ENCODE measurements around the gene TACC2.
A peak's percentile ranks its signal among the peaks of the same experiment; 100 is the strongest.
"Not testable (repeated sequence)": the region's sequence is repeated elsewhere in the genome, so short reads cannot be mapped to it uniquely, and the experiment has no call there.

The TACC2 gene

GRCh38 chr10:122062831-122063674 is 74.1 kb downstream of the TACC2 start:
- no peak overlapping the region for H3K4me3 ChIP-seq (ENCODE audit: extremely low read depth, insufficient read depth, low read length, poor library complexity, severe bottlenecking)
- H3K36me3 ChIP-seq (ENCODE audit: control insufficient read depth, insufficient read depth, low read length), result no peaks in the 10 kb centered on the region
- 22 to 75% methylated on average over 6 to 7 of the region's 13 CpGs for WGBS, 2 experiments (ENCODE audit: insufficient coverage in 2 of 2)
- H3K4me1 ChIP-seq (ENCODE audit: control insufficient read depth, insufficient read depth, low read length, poor library complexity, severe bottlenecking), result peaks cover 8% of the 10 kb centered on the region
- H3K27ac ChIP-seq (ENCODE audit: low read depth, low read length, severe bottlenecking), result peak overlapping the region; percentile 85
- no peaks in the 10 kb centered on the region for H3K9me3 ChIP-seq (ENCODE audit: control insufficient read depth, low read length)

GRCh38 chr10:122066337-122066939 is 77.5 kb downstream of the TACC2 start:
- not testable (repeated sequence) for H3K4me3 ChIP-seq (ENCODE audit: extremely low read depth, insufficient read depth, low read length, poor library complexity, severe bottlenecking); H3K4me1 ChIP-seq (ENCODE audit: control insufficient read depth, insufficient read depth, low read length, poor library complexity, severe bottlenecking); H3K36me3 ChIP-seq (ENCODE audit: control insufficient read depth, insufficient read depth, low read length); H3K27ac ChIP-seq (ENCODE audit: low read depth, low read length, severe bottlenecking); H3K9me3 ChIP-seq (ENCODE audit: control insufficient read depth, low read length)
- WGBS, 2 experiments (ENCODE audit: insufficient coverage in 2 of 2), result 90 to 99% methylated on average over 4 to 8 of the region's 9 CpGs

GRCh38 chr10:122068844-122069243 is 79.9 kb downstream of the TACC2 start:
- 93 to 97% methylated on average over 9 to 11 of the region's 12 CpGs for WGBS, 2 experiments (ENCODE audit: insufficient coverage in 2 of 2)
- H3K27ac ChIP-seq (ENCODE audit: low read depth, low read length, severe bottlenecking), result no peak overlapping the region
- H3K9me3 ChIP-seq (ENCODE audit: control insufficient read depth, low read length), result no peaks in the 10 kb centered on the region
- H3K4me3 ChIP-seq (ENCODE audit: extremely low read depth, insufficient read depth, low read length, poor library complexity, severe bottlenecking), result no peak overlapping the region
- H3K36me3 ChIP-seq (ENCODE audit: control insufficient read depth, insufficient read depth, low read length), result no peaks in the 10 kb centered on the region
- H3K4me1 ChIP-seq (ENCODE audit: control insufficient read depth, insufficient read depth, low read length, poor library complexity, severe bottlenecking), result no peaks in the 10 kb centered on the region

- H3K27ac ChIP-seq (ENCODE audit: low read depth, low read length, severe bottlenecking), result no peak overlapping the region
- H3K4me1 ChIP-seq (ENCODE audit: control insufficient read depth, insufficient read depth, low read length, poor library complexity, severe bottlenecking), result no peaks in the 10 kb centered on the region
- no peaks in the 10 kb centered on the region for H3K9me3 ChIP-seq (ENCODE audit: control insufficient read depth, low read length)
- 80 to 90% methylated on average over 3 to 6 of the region's 9 CpGs for WGBS, 2 experiments (ENCODE audit: insufficient coverage in 2 of 2)
- H3K36me3 ChIP-seq (ENCODE audit: control insufficient read depth, insufficient read depth, low read length), result no peaks in the 10 kb centered on the region
- H3K4me3 ChIP-seq (ENCODE audit: extremely low read depth, insufficient read depth, low read length, poor library complexity, severe bottlenecking), result no peak overlapping the region
These were observed 83.5 kb downstream of the TACC2 start for GRCh38 chr10:122072491-122072890.

- Histone ChIP-seq H3K36me3 (ENCODE audit: control insufficient read depth, insufficient read depth, low read length) (no peaks in the 10 kb centered on the region), H3K4me1 (ENCODE audit: control insufficient read depth, insufficient read depth, low read length, poor library complexity, severe bottlenecking) (no peaks in the 10 kb centered on the region), H3K9me3 (ENCODE audit: control insufficient read depth, low read length) (no peaks in the 10 kb centered on the region), H3K4me3 (ENCODE audit: extremely low read depth, insufficient read depth, low read length, poor library complexity, severe bottlenecking) (no peak overlapping the region), H3K27ac (ENCODE audit: low read depth, low read length, severe bottlenecking) (no peak overlapping the region)
- 95 to 98% methylated on average over 4 to 5 of the region's 7 CpGs for WGBS, 2 experiments (ENCODE audit: insufficient coverage in 2 of 2)
These were observed 84.5 kb downstream of the TACC2 start for GRCh38 chr10:122073508-122073907.

- H3K27ac ChIP-seq (ENCODE audit: low read depth, low read length, severe bottlenecking), result no peak overlapping the region
- no peaks in the 10 kb centered on the region for H3K9me3 ChIP-seq (ENCODE audit: control insufficient read depth, low read length)
- H3K36me3 ChIP-seq (ENCODE audit: control insufficient read depth, insufficient read depth, low read length), result no peaks in the 10 kb centered on the region
- H3K4me3 ChIP-seq (ENCODE audit: extremely low read depth, insufficient read depth, low read length, poor library complexity, severe bottlenecking), result no peak overlapping the region
- 89% methylated on average over 4 of the region's 9 CpGs; no CpG with 5 or more reads in 1 of the 2 experiments for WGBS, 2 experiments (ENCODE audit: insufficient coverage in 2 of 2)
- H3K4me1 ChIP-seq (ENCODE audit: control insufficient read depth, insufficient read depth, low read length, poor library complexity, severe bottlenecking), result no peaks in the 10 kb centered on the region
These were observed 86.2 kb downstream of the TACC2 start for GRCh38 chr10:122075171-122075570.

- not testable (repeated sequence) for H3K27ac ChIP-seq (ENCODE audit: low read depth, low read length, severe bottlenecking); H3K9me3 ChIP-seq (ENCODE audit: control insufficient read depth, low read length); H3K36me3 ChIP-seq (ENCODE audit: control insufficient read depth, insufficient read depth, low read length); H3K4me3 ChIP-seq (ENCODE audit: extremely low read depth, insufficient read depth, low read length, poor library complexity, severe bottlenecking); H3K4me1 ChIP-seq (ENCODE audit: control insufficient read depth, insufficient read depth, low read length, poor library complexity, severe bottlenecking)
- WGBS, 2 experiments (ENCODE audit: insufficient coverage in 2 of 2), result 94 to 96% methylated on average over 4 to 5 of the region's 6 CpGs
These were observed 86.9 kb downstream of the TACC2 start for GRCh38 chr10:122075876-122076275.

GRCh38 chr10:122077311-122077875 is 88.4 kb downstream of the TACC2 start:
- Histone ChIP-seq H3K36me3 (ENCODE audit: control insufficient read depth, insufficient read depth, low read length) (no peaks in the 10 kb centered on the region), H3K4me3 (ENCODE audit: extremely low read depth, insufficient read depth, low read length, poor library complexity, severe bottlenecking) (no peak overlapping the region), H3K27ac (ENCODE audit: low read depth, low read length, severe bottlenecking) (no peak overlapping the region), H3K9me3 (ENCODE audit: control insufficient read depth, low read length) (no peaks in the 10 kb centered on the region), H3K4me1 (ENCODE audit: control insufficient read depth, insufficient read depth, low read length, poor library complexity, severe bottlenecking) (no peaks in the 10 kb centered on the region)
- WGBS, 2 experiments (ENCODE audit: insufficient coverage in 2 of 2), result 93 to 94% methylated on average over 9 to 10 of the region's 10 CpGs

GRCh38 chr10:122078326-122078725 is 89.4 kb downstream of the TACC2 start:
- Histone ChIP-seq H3K27ac (ENCODE audit: low read depth, low read length, severe bottlenecking) (no peak overlapping the region), H3K36me3 (ENCODE audit: control insufficient read depth, insufficient read depth, low read length) (no peaks in the 10 kb centered on the region), H3K4me3 (ENCODE audit: extremely low read depth, insufficient read depth, low read length, poor library complexity, severe bottlenecking) (no peak overlapping the region), H3K9me3 (ENCODE audit: control insufficient read depth, low read length) (no peaks in the 10 kb centered on the region), H3K4me1 (ENCODE audit: control insufficient read depth, insufficient read depth, low read length, poor library complexity, severe bottlenecking) (no peaks in the 10 kb centered on the region)
- 92% methylated on average over 3 of the region's 3 CpGs; no CpG with 5 or more reads in 1 of the 2 experiments for WGBS, 2 experiments (ENCODE audit: insufficient coverage in 2 of 2)

- Histone ChIP-seq H3K4me3 (ENCODE audit: extremely low read depth, insufficient read depth, low read length, poor library complexity, severe bottlenecking) (no peak overlapping the region), H3K27ac (ENCODE audit: low read depth, low read length, severe bottlenecking) (no peak overlapping the region)
These were observed 90.2 kb downstream of the TACC2 start for GRCh38 chr10:122078965-122079795.

More at GRCh38 chr10:122078965-122079795, 90.2 kb downstream of the TACC2 start:
- Histone ChIP-seq H3K9me3 (ENCODE audit: control insufficient read depth, low read length) (no peaks in the 10 kb centered on the region), H3K4me1 (ENCODE audit: control insufficient read depth, insufficient read depth, low read length, poor library complexity, severe bottlenecking) (no peaks in the 10 kb centered on the region), H3K36me3 (ENCODE audit: control insufficient read depth, insufficient read depth, low read length) (no peaks in the 10 kb centered on the region)
- WGBS, 2 experiments (ENCODE audit: insufficient coverage in 2 of 2), result 96 to 98% methylated on average over 10 to 12 of the region's 13 CpGs

Measured in mesodermal cell (in vitro differentiated cells).